Thoracic aorta (tissue), 2 donors: ENCODE results near the gene SPHK2. TPM values are rescaled to one million over a fixed set of nuclear protein-coding genes. Genes with fewer than 3 reads are reported as not detected.

Source experiments
- ATAC-seq: fragments of 150-250 bp; one replicate; pipeline ENCODE4 v1.8.0; 2017; ENCODE audit warnings: low read depth; ENCODE audit not compliant: insufficient number of reproducible peaks, low FRiP score
- DNase-seq: peaks from one replicate; pipeline ENCODE4 v3.0.0-alpha.2; 2020; ENCODE audit warnings: low spot score
- H3K27ac ChIP-seq, 2 donors: fragments of 200-600 bp; sonication (generic); 1 replicate in 1 of 2; 2 replicates in 1 of 2; pipeline ENCODE4 v1.5.1; 2016; ENCODE audit warnings: mild to moderate bottlenecking in 2 of 2, moderate library complexity in 2 of 2
- H3K27me3 ChIP-seq: fragments of 200-600 bp; sonication (generic); replicated peaks from 2 replicates; pipeline ENCODE4 v1.6.0; 2016; ENCODE audit warnings: mild to moderate bottlenecking; ENCODE audit not compliant: insufficient read depth
- H3K36me3 ChIP-seq: fragments of 200-600 bp; sonication (generic); one replicate; pipeline ENCODE4 v1.5.1; 2016
- H3K4me1 ChIP-seq, 2 donors: fragments of 200-600 bp; sonication (generic); 1 replicate in 1 of 2; 2 replicates in 1 of 2; pipeline versions ENCODE4 v1.5.1 to v1.6.0; 2016; ENCODE audit warnings: low read depth in 2 of 2, mild to moderate bottlenecking in 1 of 2; ENCODE audit not compliant: control insufficient read depth in 1 of 2
- H3K4me3 ChIP-seq: fragments of 200-600 bp; sonication (generic); 2 replicates; pipeline ENCODE4 v1.5.1; 2016; ENCODE audit warnings: mild to moderate bottlenecking
- H3K9me3 ChIP-seq: fragments of 200-600 bp; sonication (generic); 2 replicates; pipeline ENCODE4 v1.5.1; 2016
- CTCF ChIP-seq: fragments of 200-600 bp; sonication (generic); IDR thresholded peaks from one replicate; pipeline ENCODE4 v1.5.1; 2019; ENCODE audit warnings: antibody characterized with exemption
- total RNA-seq, 2 donors: library from RNA; depleted of rRNA; stranded (reverse); fragments of >200 nt; gene quantifications; one replicate each; pipeline versions ENCODE4 v1.1.0 to v1.2.3, GENCODE V29; 2016

SPHK2 gene
- total RNA-seq, 2 donors from 2014 or later = 16.2 to 49.0 TPM

GRCh38 chr19:48658483-48658882 is 39.2 kb downstream of the SPHK2 start:
- no peaks in the 10 kb centered on the region for H3K9me3 ChIP-seq
- H3K36me3 ChIP-seq = no peaks in the 10 kb centered on the region
- no peak overlapping the region for H3K4me3 ChIP-seq
- H3K4me1 ChIP-seq = peaks cover 0 to 6% of the 10 kb centered on the region in 2 donors
- DNase-seq = no peak
- H3K27me3 ChIP-seq = no peaks in the 10 kb centered on the region
- ATAC-seq = no peak
- H3K27ac ChIP-seq = no peak overlapping the region
- no peak for TF ChIP-seq CTCF

GRCh38 chr19:48659768-48660167 is 40.5 kb downstream of the SPHK2 start:
- Histone ChIP-seq H3K36me3 (no peaks in the 10 kb centered on the region), H3K4me3 (no peak overlapping the region), H3K4me1 (peaks cover 0 to 6% of the 10 kb centered on the region in 2 donors), H3K9me3 (no peaks in the 10 kb centered on the region), H3K27me3 (no peaks in the 10 kb centered on the region), H3K27ac (no peak overlapping the region)
- DNase-seq = no peak
- TF ChIP-seq CTCF = no peak
- no peak for ATAC-seq

DNA sequence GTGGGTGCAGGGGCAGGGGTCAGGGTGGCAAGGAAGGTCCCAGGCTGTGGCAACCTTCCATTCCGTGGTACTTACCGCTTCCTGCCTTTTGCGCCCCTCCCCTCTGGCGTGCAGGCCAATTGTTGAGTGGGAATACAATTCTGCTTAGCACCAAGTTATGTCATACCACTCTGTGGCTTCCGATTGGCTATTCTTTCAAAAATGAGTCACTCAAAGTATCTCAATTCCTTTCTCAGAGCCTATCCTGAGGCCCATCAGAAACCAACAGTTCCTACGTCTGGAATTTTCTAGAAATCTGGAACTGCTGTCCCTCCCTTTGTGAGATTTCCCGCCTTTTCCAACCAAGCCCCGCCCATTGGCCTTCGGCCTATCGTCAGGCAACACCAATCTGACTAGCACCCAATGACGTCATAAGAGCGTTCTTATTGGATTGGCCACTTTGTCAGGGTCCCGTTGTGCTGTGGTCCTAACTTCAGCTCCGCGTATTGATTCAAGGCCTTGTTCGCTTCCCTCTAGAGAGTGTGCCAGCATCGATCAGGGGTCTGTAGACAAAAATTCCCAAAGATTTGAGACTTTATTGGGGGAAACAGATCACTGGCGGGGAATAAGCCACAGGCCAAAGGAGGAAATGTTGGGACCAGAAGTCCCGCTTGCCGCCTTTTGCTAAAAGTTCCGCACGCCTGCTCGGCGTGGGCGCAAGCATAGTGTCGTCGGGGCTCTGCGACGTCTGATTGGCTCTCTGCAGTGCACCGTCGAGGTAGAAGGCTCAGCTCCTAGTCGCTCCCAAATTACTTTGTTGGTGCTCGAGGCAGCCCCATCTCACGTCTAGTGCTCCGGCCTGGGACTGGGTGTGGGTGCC is 41.8 kb downstream of the SPHK2 start:
- no peaks in the 10 kb centered on the region for H3K27me3 ChIP-seq
- no peaks in the 10 kb centered on the region for H3K9me3 ChIP-seq
- peak overlapping the region; percentile 45 for H3K4me3 ChIP-seq
- DNase-seq = peak; percentile 65
- no peak overlapping the region for H3K27ac ChIP-seq
- H3K36me3 ChIP-seq = no peaks in the 10 kb centered on the region
- no peak for TF ChIP-seq CTCF
- peak; percentile 74 for ATAC-seq
- peaks cover 0 to 6% of the 10 kb centered on the region in 2 donors for H3K4me1 ChIP-seq

DNA sequence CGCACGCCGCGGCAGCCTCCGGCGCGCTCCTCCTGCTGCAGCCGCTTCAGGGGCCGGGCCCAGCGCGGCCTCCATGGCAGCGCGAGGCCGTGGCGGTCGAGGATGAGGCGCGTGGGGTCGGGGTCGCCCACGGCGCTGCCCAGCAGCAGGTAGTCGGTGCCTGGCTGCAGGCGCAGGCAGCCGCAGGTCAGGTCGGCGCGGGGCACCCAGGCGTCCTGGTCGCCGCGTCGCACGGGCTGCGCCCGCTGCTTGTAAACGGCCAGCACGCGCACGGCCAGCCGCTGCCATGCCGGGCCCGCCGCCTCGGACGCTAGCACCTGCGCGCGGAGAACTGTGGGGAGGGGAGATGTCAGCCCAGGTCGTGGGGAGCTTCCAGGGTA is 42.4 kb downstream of the SPHK2 start:
- Histone ChIP-seq H3K4me3 (no peak overlapping the region), H3K4me1 (peaks cover 0 to 6% of the 10 kb centered on the region in 2 donors), H3K36me3 (no peaks in the 10 kb centered on the region), H3K9me3 (no peaks in the 10 kb centered on the region), H3K27ac (no peak overlapping the region), H3K27me3 (no peaks in the 10 kb centered on the region)
- no peak for ATAC-seq
- TF ChIP-seq CTCF = no peak
- DNase-seq = no peak

- DNase-seq (no peak), ATAC-seq (no peak)
- no peaks in the 10 kb centered on the region for H3K9me3 ChIP-seq
- H3K27me3 ChIP-seq = no peaks in the 10 kb centered on the region
- no peaks in the 10 kb centered on the region for H3K36me3 ChIP-seq
- no peak overlapping the region for H3K27ac ChIP-seq
- peaks cover 0 to 6% of the 10 kb centered on the region in 2 donors for H3K4me1 ChIP-seq
- H3K4me3 ChIP-seq = no peak overlapping the region
- TF ChIP-seq CTCF = no peak
These were observed 44.4 kb downstream of the SPHK2 start for GRCh38 chr19:48663667-48664066.
